Tibial artery (tissue), 4 donors: Measurements from ENCODE around the gene SLC35D2.

Experiments
- DNase-seq, 2 donors: peaks; one replicate each; pipeline ENCODE4 v3.0.0-alpha.2; 2019
- H3K27ac ChIP-seq, 2 donors: fragments of 200-600 bp; sonication (generic) in 1 of 2; 1 replicate in 1 of 2; 2 replicates in 1 of 2; pipeline ENCODE4 v1.5.1; 2018 to 2019; ENCODE audit warnings: mild to moderate bottlenecking in 1 of 2
- H3K27me3 ChIP-seq, 2 donors: fragments of 200-600 bp; sonication (generic) in 1 of 2; one replicate each; pipeline versions ENCODE4 v1.5.1 to v1.6.0; 2016 to 2019
- H3K36me3 ChIP-seq, 3 donors: fragments of 200-600 bp; sonication (generic) in 2 of 3; one replicate each; pipeline ENCODE4 v1.5.1; 2016 to 2019; ENCODE audit warnings: mild to moderate bottlenecking in 2 of 3
- H3K4me1 ChIP-seq, 4 donors: fragments of 200-600 bp; sonication (generic) in 2 of 4; 1 replicate in 3 of 4; 2 replicates in 1 of 4; pipeline ENCODE4 v1.5.1; 2016 to 2019
- H3K4me3 ChIP-seq, 2 donors: fragments of 200-600 bp; sonication (generic) in 1 of 2; 1 replicate in 1 of 2; 2 replicates in 1 of 2; pipeline ENCODE4 v1.5.1; 2018 to 2019; ENCODE audit warnings: mild to moderate bottlenecking in 2 of 2
- H3K9me3 ChIP-seq, 3 donors: fragments of 200-600 bp; sonication (generic) in 1 of 3; one replicate each; pipeline ENCODE4 v1.5.1; 2016 to 2019
- CTCF ChIP-seq, 2 experiments: fragments of 200-600 bp in 1 of 2; fragments of 450-650 bp in 1 of 2; IDR thresholded peaks; one replicate each; pipeline ENCODE4 v1.5.1; 2017 to 2019; ENCODE audit warnings: antibody characterized with exemption in 2 of 2, mild to moderate bottlenecking in 1 of 2, moderate library complexity in 1 of 2
- intact Hi-C: fragments of 100-400 bp; cut with DNase I; formaldehyde crosslinking; loops from one replicate; pipeline ENCODE4 v1.15.0; 2023; ENCODE audit warnings: low total_unique reads

The SLC35D2 gene

GRCh38 chr9:96281641-96282040, 101.9 kb downstream of the SLC35D2 start:
- intact Hi-C loops = no loop called here
- Histone ChIP-seq H3K4me1 (no peaks in the 10 kb centered on the region), H3K36me3 (no peaks in the 10 kb centered on the region), H3K9me3 (no peaks in the 10 kb centered on the region), H3K27me3 (no peaks in the 10 kb centered on the region), H3K27ac (no peak overlapping the region), H3K4me3 (no peak overlapping the region)
- no peak for DNase-seq
- TF ChIP-seq CTCF (IDR thresholded peaks at IDR 0.05) = no peak

DNA sequence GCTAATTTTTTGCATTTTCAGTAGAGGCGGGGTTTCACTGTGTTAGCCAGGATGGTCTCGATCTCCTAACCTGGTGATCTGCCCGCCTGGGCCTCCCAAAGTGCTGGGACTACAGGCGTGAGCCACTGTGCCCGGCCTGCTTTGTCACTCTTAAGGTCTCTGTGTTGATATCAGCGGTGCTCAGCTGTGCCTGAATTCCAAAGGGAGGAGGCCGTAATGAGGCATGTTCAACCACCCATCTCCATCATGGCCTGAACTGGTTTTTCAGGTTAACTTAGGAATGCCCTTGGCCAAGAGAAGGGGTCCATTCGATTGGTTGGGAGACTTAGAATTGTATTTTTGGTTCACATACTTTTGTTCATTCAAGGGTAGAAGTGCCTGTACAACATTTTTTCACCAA, 103.6 kb downstream of the SLC35D2 start:
- Histone ChIP-seq H3K9me3 (peaks cover 0 to 6% (median 3%) of the 10 kb centered on the region in 3 donors), H3K27me3 (no peaks in the 10 kb centered on the region), H3K4me3 (no peak overlapping the region), H3K27ac (no peak overlapping the region), H3K36me3 (no peaks in the 10 kb centered on the region), H3K4me1 (no peaks in the 10 kb centered on the region)
- no peak for TF ChIP-seq CTCF (IDR thresholded peaks at IDR 0.05)
- intact Hi-C loops = no loop called here
- no peak for DNase-seq

DNA sequence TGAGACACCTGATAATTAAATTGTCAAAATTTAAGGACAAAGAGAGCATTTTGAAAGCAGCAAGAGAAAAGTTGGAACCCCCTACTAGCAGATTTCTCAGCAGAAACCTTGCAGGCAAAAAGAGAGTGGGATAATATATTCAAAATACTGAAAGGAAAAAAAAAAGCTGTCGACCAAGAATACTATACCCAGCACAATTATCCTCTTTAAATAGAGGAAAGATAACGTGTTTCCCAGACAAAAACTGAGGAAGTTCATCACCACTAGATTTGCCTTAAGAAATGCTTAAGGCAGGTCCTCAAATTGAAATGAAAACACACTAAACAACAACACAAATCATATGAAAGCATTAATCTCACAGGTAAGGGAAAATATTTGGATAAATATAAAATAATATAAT, 108.6 kb downstream of the SLC35D2 start:
- Histone ChIP-seq H3K9me3 (peaks cover 0 to 22% (median 18%) of the 10 kb centered on the region in 3 donors), H3K27ac (no peak overlapping the region), H3K4me3 (no peak overlapping the region), H3K4me1 (peaks cover 0 to 4% (median 0%) of the 10 kb centered on the region in 4 donors), H3K27me3 (no peaks in the 10 kb centered on the region), H3K36me3 (peaks cover 0 to 4% (median 0%) of the 10 kb centered on the region in 3 donors)
- intact Hi-C loops = no loop called here
- no peak for TF ChIP-seq CTCF (IDR thresholded peaks at IDR 0.05)
- no peak for DNase-seq
